Measurements from ENCODE around the gene GRAMD4.

- TF ChIP-seq CTCF (conservative IDR thresholded peaks at IDR 0.05 in 1 of 2, IDR thresholded peaks at IDR 0.05 in 1 of 2; ENCODE audit: extremely low read depth in 1 of 2, insufficient read depth in 1 of 2, low read depth in 1 of 2, low read length in 2 of 2), result no peak
- no peak for TF ChIP-seq EZH2 (IDR thresholded peaks at IDR 0.05; ENCODE audit: borderline replicate concordance, low read length)
These were observed 67.3 kb downstream of the GRAMD4 start for GRCh38 chr22:46687460-46687859.

All from mammary epithelial cell (primary cell).